H1 (cell line): ENCODE measurements around the gene RPS6KL1. TPM values are rescaled to one million over a fixed set of nuclear protein-coding genes. Genes with fewer than 3 reads are reported as not detected.

Source experiments
- CTCF ChIA-PET: fragments of 300-600 bp; sonication (Branson Sonifier 250); formaldehyde crosslinking; loops from one replicate; lab custom pipeline; 2021; ENCODE audit not compliant: partially characterized antibody; lab: Charles Lee
- POLR2A ChIA-PET: fragments of 300-600 bp; sonication (Branson Sonifier 250); formaldehyde crosslinking; loops from one replicate; lab custom pipeline; 2021; ENCODE audit warnings: inconsistent platforms; ENCODE audit not compliant: partially characterized antibody; lab: Charles Lee
- DNase-seq, 2 experiments: peaks; one replicate each; pipeline versions ENCODE4 v3.0.0 to v3.0.0-alpha.2; 2010 to 2022; ENCODE audit warnings: low spot score in 2 of 2, low read depth in 1 of 2, mixed read lengths in 1 of 2
- FAIRE-seq: peaks from 2 replicates; lab custom pipeline; 2011; peaks lifted over from hg19 to GRCh38; lab: Jason Lieb, UNC
- H2AFZ ChIP-seq: 2 replicates; pipeline ENCODE4 v1.8.1; 2012; ENCODE audit warnings: low read length, inconsistent platforms
- H2AK5ac ChIP-seq: 2 replicates; pipeline ENCODE4 v1.6.1; 2013; ENCODE audit warnings: low read depth, low read length
- H2BK120ac ChIP-seq: replicated peaks from 2 replicates; pipeline ENCODE3; 2013; ENCODE audit warnings: low read depth, low read length, inconsistent platforms
- H2BK12ac ChIP-seq: 2 replicates; pipeline ENCODE4 v1.6.1; 2013; ENCODE audit warnings: low read depth, low read length
- H2BK15ac ChIP-seq: 2 replicates; pipeline ENCODE4 v1.6.1; 2013; ENCODE audit warnings: low read length
- H2BK20ac ChIP-seq: 2 replicates; pipeline ENCODE4 v1.6.1; 2013; ENCODE audit warnings: low read length
- H2BK5ac ChIP-seq: 2 replicates; pipeline ENCODE4 v1.6.1; 2013; ENCODE audit warnings: low read depth, low read length
- H3K14ac ChIP-seq: 2 replicates; pipeline ENCODE4 v1.6.1; 2013; ENCODE audit warnings: inconsistent platforms; ENCODE audit not compliant: insufficient read length
- H3K18ac ChIP-seq: 2 replicates; pipeline ENCODE4 v1.6.1; 2013; ENCODE audit warnings: low read length; ENCODE audit errors: extremely low read depth
- H3K23ac ChIP-seq: 2 replicates; pipeline ENCODE4 v1.6.1; 2013; ENCODE audit warnings: inconsistent platforms; ENCODE audit not compliant: insufficient read length
- H3K23me2 ChIP-seq: 2 replicates; pipeline ENCODE4 v1.6.1; 2013; ENCODE audit warnings: low read depth, low read length
- H3K27ac ChIP-seq: 2 replicates; pipeline ENCODE4 v1.6.1; 2011; ENCODE audit warnings: low read depth, low read length, inconsistent platforms
- H3K27me3 ChIP-seq, 4 experiments: replicated peaks in 1 of 4; 1 replicate in 1 of 4; 2 replicates in 3 of 4; pipeline versions ENCODE4 v1.6.1 to v1.8.1; 2011 to 2013; ENCODE audit warnings: low read length in 3 of 4, mild to moderate bottlenecking in 3 of 4, inconsistent platforms in 2 of 4, mixed read lengths in 2 of 4, moderate library complexity in 1 of 4; ENCODE audit not compliant: control insufficient read depth in 3 of 4, insufficient read depth in 3 of 4; ENCODE audit errors: extremely low read depth in 1 of 4
- H3K36me3 ChIP-seq, 4 experiments: 2 replicates each; pipeline versions ENCODE4 v1.6.1 to v1.8.1; 2011 to 2013; ENCODE audit warnings: mild to moderate bottlenecking in 4 of 4, low read length in 3 of 4, moderate library complexity in 2 of 4, control low read depth in 1 of 4, inconsistent platforms in 1 of 4; ENCODE audit not compliant: insufficient read depth in 4 of 4, control insufficient read depth in 2 of 4
- H3K4ac ChIP-seq: replicated peaks from 2 replicates; pipeline ENCODE3; 2013; ENCODE audit warnings: low read length, low read depth, mixed read lengths, inconsistent platforms; ENCODE audit not compliant: insufficient read length
- H3K4me1 ChIP-seq, 4 experiments: replicated peaks in 1 of 4; 1 replicate in 1 of 4; 2 replicates in 3 of 4; pipeline versions ENCODE4 v1.6.1 to v1.8.1; 2011 to 2013; ENCODE audit warnings: low read length in 3 of 4, inconsistent platforms in 2 of 4, mixed read lengths in 1 of 4; ENCODE audit not compliant: insufficient read depth in 4 of 4, control insufficient read depth in 3 of 4
- H3K4me2 ChIP-seq, 2 experiments: 2 replicates each; pipeline versions ENCODE4 v1.6.1 to v1.8.1; 2011 to 2013; ENCODE audit warnings: low read depth in 2 of 2, low read length in 2 of 2, control low read depth in 1 of 2, inconsistent platforms in 1 of 2, mild to moderate bottlenecking in 1 of 2; ENCODE audit not compliant: insufficient read depth in 1 of 2
- H3K4me3 ChIP-seq, 4 experiments: fragments of 200-600, 300-600 bp in 1 of 4; sonication (generic), shearing (Covaris generic), sonication (Bioruptor Twin) in 1 of 4; 2 replicates each; pipeline versions ENCODE4 v1.5.1 to v1.8.1; 2011 to 2016; ENCODE audit warnings: low read length in 4 of 4, low read depth in 3 of 4, control low read depth in 2 of 4, inconsistent platforms in 2 of 4, mild to moderate bottlenecking in 2 of 4, mixed read lengths in 1 of 4, moderate library complexity in 1 of 4; ENCODE audit not compliant: insufficient read depth in 2 of 4; ENCODE audit errors: extremely low read depth in 1 of 4
- H3K56ac ChIP-seq: replicated peaks from 2 replicates; pipeline ENCODE3; 2013; ENCODE audit warnings: low read depth, mild to moderate bottlenecking, mixed read lengths, low read length, inconsistent platforms; ENCODE audit not compliant: insufficient read length
- H3K79me1 ChIP-seq: 2 replicates; pipeline ENCODE4 v1.6.1; 2013; ENCODE audit warnings: low read depth, low read length, control low read depth
- H3K79me2 ChIP-seq, 2 experiments: 2 replicates each; pipeline versions ENCODE4 v1.6.1 to v1.8.1; 2012 to 2013; ENCODE audit warnings: low read length in 2 of 2, mild to moderate bottlenecking in 2 of 2, inconsistent platforms in 1 of 2; ENCODE audit not compliant: insufficient read depth in 2 of 2, control insufficient read depth in 1 of 2
- H3K9ac ChIP-seq, 4 experiments: replicated peaks in 1 of 4; 1 replicate in 1 of 4; 2 replicates in 3 of 4; pipeline versions ENCODE4 v1.6.1 to v1.8.1; 2011 to 2013; ENCODE audit warnings: low read depth in 3 of 4, low read length in 3 of 4, control low read depth in 2 of 4, mild to moderate bottlenecking in 2 of 4, moderate library complexity in 2 of 4, inconsistent platforms in 1 of 4; ENCODE audit errors: extremely low read depth in 1 of 4
- H3K9me3 ChIP-seq, 2 experiments: 2 replicates each; pipeline versions ENCODE4 v1.6.1 to v1.8.1; 2012 to 2013; ENCODE audit warnings: mild to moderate bottlenecking in 2 of 2, moderate library complexity in 2 of 2, control low read depth in 1 of 2, inconsistent platforms in 1 of 2, low read depth in 1 of 2, low read length in 1 of 2, mixed read lengths in 1 of 2; ENCODE audit not compliant: insufficient read depth in 2 of 2
- H4K20me1 ChIP-seq, 2 experiments: replicated peaks in 1 of 2; 2 replicates each; pipeline versions ENCODE3 to v1.8.1; 2011 to 2013; ENCODE audit warnings: inconsistent platforms in 2 of 2, low read length in 2 of 2, mild to moderate bottlenecking in 1 of 2; ENCODE audit not compliant: insufficient read depth in 2 of 2, control insufficient read depth in 1 of 2
- H4K5ac ChIP-seq: 2 replicates; pipeline ENCODE4 v1.6.1; 2013; ENCODE audit warnings: low read length, low read depth, mixed read lengths, inconsistent platforms; ENCODE audit not compliant: insufficient read length
- H4K8ac ChIP-seq: 2 replicates; pipeline ENCODE4 v1.8.0; 2013; ENCODE audit warnings: mild to moderate bottlenecking, moderate library complexity, low read length, inconsistent platforms; ENCODE audit not compliant: insufficient read depth; ENCODE audit errors: extremely low read depth
- H4K91ac ChIP-seq: replicated peaks from 2 replicates; pipeline ENCODE3; 2013; ENCODE audit warnings: low read length, mixed read lengths, inconsistent platforms; ENCODE audit not compliant: insufficient read length
- CHD2 ChIP-seq: IDR thresholded peaks from 2 replicates; pipeline ENCODE4 v1.6.1; 2012; ENCODE audit warnings: low read length, improper control_type of control experiment
- CREB1 ChIP-seq: IDR thresholded peaks from 2 replicates; pipeline ENCODE4 v1.6.1; 2012; ENCODE audit warnings: inconsistent platforms
- E2F6 ChIP-seq: IDR thresholded peaks from 2 replicates; pipeline ENCODE4 v1.6.1; 2012; ENCODE audit warnings: inconsistent platforms
- KDM1A ChIP-seq: fragments of 200-600, 300-600 bp; sonication (generic); IDR thresholded peaks from 2 replicates; pipeline ENCODE4 v1.7.1; 2016; ENCODE audit warnings: mild to moderate bottlenecking, low read length, borderline replicate concordance
- KDM4A ChIP-seq: IDR thresholded peaks from one replicate; pipeline ENCODE4 v1.7.1; 2012; ENCODE audit warnings: low read depth, mild to moderate bottlenecking, moderate library complexity, low read length, inconsistent platforms; ENCODE audit not compliant: severe bottlenecking
- MAFK ChIP-seq: IDR thresholded peaks from 2 replicates; pipeline ENCODE4 v1.6.1; 2012; ENCODE audit warnings: low read depth, mild to moderate bottlenecking, improper control_type of control experiment, low read length
- NRF1 ChIP-seq: IDR thresholded peaks from 2 replicates; pipeline ENCODE4 v1.6.1; 2011; ENCODE audit warnings: mild to moderate bottlenecking, low read depth, low read length, improper control_type of control experiment
- POLR2AphosphoS5 ChIP-seq: IDR thresholded peaks from 2 replicates; pipeline ENCODE4 v1.6.1; 2011; ENCODE audit warnings: low read depth, low read length
- RBBP5 ChIP-seq: IDR thresholded peaks from 2 replicates; pipeline ENCODE4 v1.7.1; 2012; ENCODE audit warnings: low read depth, mild to moderate bottlenecking, inconsistent platforms, low read length, moderate library complexity, borderline replicate concordance
- RNF2 ChIP-seq: fragments of 200-900, 300-1000 bp; sonication (generic); IDR thresholded peaks from 2 replicates; pipeline ENCODE4 v1.7.1; 2016; ENCODE audit warnings: borderline replicate concordance, low read depth, mild to moderate bottlenecking, antibody characterized with exemption, low read length; ENCODE audit not compliant: poor library complexity, severe bottlenecking; ENCODE audit errors: missing control alignments
- RXRA ChIP-seq: IDR thresholded peaks from 2 replicates; pipeline ENCODE4 v1.6.1; 2011; ENCODE audit warnings: low read depth, mild to moderate bottlenecking, low read length, moderate library complexity; ENCODE audit not compliant: insufficient read depth
- SIRT6 ChIP-seq: IDR thresholded peaks from one replicate; pipeline ENCODE4 v1.7.1; 2012; ENCODE audit warnings: low read length, inconsistent platforms
- TAF7 ChIP-seq: optimal IDR thresholded peaks from 2 replicates; pipeline ENCODE3; 2011; ENCODE audit warnings: low read depth, mild to moderate bottlenecking, inconsistent platforms, low read length, moderate library complexity, borderline replicate concordance
- TCF12 ChIP-seq: IDR thresholded peaks from 2 replicates; pipeline ENCODE4 v1.6.1; 2011; ENCODE audit warnings: low read depth, mild to moderate bottlenecking, low read length
- WGBS, 2 experiments: shearing (Covaris generic) in 1 of 2; methylation state at CpG; one replicate each; pipeline versions ENCODE4 v1.1.6 to v1.1.7; 2013 to 2015; ENCODE audit warnings: low lambda C conversion rate in 2 of 2, mixed read lengths in 2 of 2, inconsistent platforms in 1 of 2, low coverage in 1 of 2, missing lambda C conversion rate in 1 of 2; ENCODE audit not compliant: insufficient replicate concordance in 2 of 2, insufficient coverage in 1 of 2, insufficient read length in 1 of 2; ENCODE audit errors: extremely low coverage in 1 of 2, missing lambda C conversion rate in 1 of 2; 5-methylcytosine and 5-hydroxymethylcytosine counted together
- polyA plus RNA-seq, 7 experiments: library from polyadenylated mRNA; depleted of rRNA in 3 of 7; stranded (reverse) in 5 of 7; unstranded in 2 of 7; fragments of >200 nt in 5 of 7; fragments of 200-250 nt in 2 of 7; gene quantifications; 1 replicate in 5 of 7; 2 replicates in 1 of 7; 4 replicates in 1 of 7; pipeline versions ENCODE4 v1.2.1 to v1.2.3, GENCODE V29; 2011 to 2013; ENCODE audit warnings: missing spikeins in 2 of 7, mixed read lengths in 2 of 7
- total RNA-seq: library from RNA; stranded (reverse); fragmentation: NEBNext Ultra II Directional; extraction: Animal tissue kit (Norgen Biotek cat#: 25700); gene quantifications from 2 replicates; pipeline ENCODE4 v1.2.1, GENCODE V29; 2021

Gene RPS6KL1
- total and polyA plus RNA-seq, 2 of the 8 experiments (the other 6 are each of a cell fraction or from before 2014, with no cell fraction given), result 9.8 to 13.8 TPM

DNA sequence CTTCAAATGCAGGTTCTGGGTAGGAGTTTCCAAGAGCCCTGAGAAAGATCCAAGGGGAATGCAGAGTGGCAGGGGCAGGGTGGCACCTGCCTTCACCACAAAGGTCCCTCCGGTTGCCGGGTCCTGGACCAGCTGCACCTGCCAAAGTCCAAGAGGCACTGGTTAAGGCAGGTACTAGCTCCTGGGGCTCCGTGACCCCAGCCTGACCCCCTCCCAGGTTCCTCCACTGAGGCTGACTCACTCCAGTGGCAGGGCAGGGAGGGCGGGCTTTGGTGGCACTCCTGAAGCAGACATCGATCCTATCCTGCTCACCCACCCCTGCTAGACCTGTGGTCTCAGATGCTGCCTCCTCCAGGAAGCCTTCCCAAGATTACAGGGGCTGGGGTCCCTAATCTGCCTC, 11.4 kb downstream of the RPS6KL1 start:
- Histone ChIP-seq H2BK20ac (no peak overlapping the region), H2AFZ (no peak overlapping the region), H2BK120ac (no peak overlapping the region), H3K9me3 (no peaks in the 10 kb centered on the region), H2BK12ac (no peak overlapping the region), H3K4ac (no peak overlapping the region), H3K4me1 (no peaks in the 10 kb centered on the region; a peak in 1 of 7 replicates), H4K20me1 (peaks cover 0 to 3% of the 10 kb centered on the region in 2 experiments), H3K4me2 (no peak overlapping the region), H4K8ac (no peak overlapping the region), H2BK5ac (no peak overlapping the region), H4K5ac (no peak overlapping the region), H2AK5ac (no peak overlapping the region), H4K91ac (no peak overlapping the region), H2BK15ac (no peak overlapping the region), H3K36me3 (no peaks in the 10 kb centered on the region), H3K23ac (no peak overlapping the region), H3K23me2 (no peaks in the 10 kb centered on the region), H3K14ac (no peak overlapping the region), H3K4me3 (no peak overlapping the region), H3K27ac (no peak overlapping the region), H3K27me3 (no peaks in the 10 kb centered on the region), H3K79me2 (no peaks in the 10 kb centered on the region), H3K18ac (no peak overlapping the region), H3K9ac (no peak overlapping the region), H3K79me1 (no peaks in the 10 kb centered on the region), H3K56ac (no peak overlapping the region)
- 93% methylated on average over 3 of the region's 5 CpGs; no CpG with 5 or more reads in 1 of the 2 experiments for WGBS, 2 experiments
- CTCF ChIA-PET, result interaction anchor here (0.6 to 24.8 kb wide), 9 partner anchors 10 to 390 kb away, joined by 4 to 509 read pairs (median 8); partner anchors contain the start of gene RPS6KL1
- DNase-seq (no peak), FAIRE-seq (no peak)
- POLR2A ChIA-PET, result interaction anchor here (0.6 to 3.9 kb wide), 8 partner anchors 8 to 215 kb away, joined by 3 to 16 read pairs (median 3); partner anchors contain the start of genes NEK9 and RPS6KL1
- TF ChIP-seq RBBP5 (no peak), CREB1 (no peak), TAF7 (no peak), TCF12 (no peak), SIRT6 (no peak), NRF1 (no peak), POLR2AphosphoS5 (no peak), MAFK (no peak), KDM4A (no peak), KDM1A (no peak), RXRA (no peak), RNF2 (no peak), E2F6 (no peak), CHD2 (no peak)
